Endodermal cell (in vitro differentiated cells): ENCODE results near the gene CXXC5. TPM values are rescaled to one million over a fixed set of nuclear protein-coding genes. Genes with fewer than 3 reads are reported as not detected.

Experiments used
- DNase-seq: peaks from one replicate; pipeline ENCODE4 v3.0.0-alpha.2; 2017
- H3K27ac ChIP-seq: 2 replicates; pipeline ENCODE4 v1.5.1; 2013; ENCODE audit warnings: mild to moderate bottlenecking, low read depth, low read length, moderate library complexity
- H3K27me3 ChIP-seq: 2 replicates; pipeline ENCODE4 v1.6.1; 2013; ENCODE audit warnings: mild to moderate bottlenecking, low read length, moderate library complexity; ENCODE audit not compliant: insufficient read depth, control insufficient read depth, poor library complexity, severe bottlenecking
- H3K36me3 ChIP-seq: 2 replicates; pipeline ENCODE4 v1.7.0; 2013; ENCODE audit warnings: mild to moderate bottlenecking, low read length, moderate library complexity; ENCODE audit not compliant: control insufficient read depth, insufficient read depth
- H3K4me1 ChIP-seq: one replicate; pipeline ENCODE4 v1.7.0; 2013; ENCODE audit warnings: low read length; ENCODE audit not compliant: control insufficient read depth, insufficient read depth
- H3K4me3 ChIP-seq: 2 replicates; pipeline ENCODE4 v1.5.1; 2013; ENCODE audit warnings: mild to moderate bottlenecking, low read length, moderate library complexity
- H3K9ac ChIP-seq: 2 replicates; pipeline ENCODE4 v1.6.1; 2013; ENCODE audit warnings: mild to moderate bottlenecking, low read length, moderate library complexity; ENCODE audit not compliant: poor library complexity, severe bottlenecking; ENCODE audit errors: extremely low read depth
- H3K9me3 ChIP-seq: 2 replicates; pipeline ENCODE4 v1.6.1; 2013; ENCODE audit warnings: mild to moderate bottlenecking, low read length, moderate library complexity; ENCODE audit not compliant: control insufficient read depth
- H3K27ac Mint-ChIP-seq: 2 replicates; pipeline ENCODE4 v1.8.0; 2020; ENCODE audit warnings: mixed read lengths
- H3K27me3 Mint-ChIP-seq: 2 replicates; pipeline ENCODE4 v1.8.0; 2021; ENCODE audit warnings: mild to moderate bottlenecking, mixed read lengths; ENCODE audit not compliant: insufficient read depth
- H3K36me3 Mint-ChIP-seq: 2 replicates; pipeline ENCODE4 v1.8.0; 2020; ENCODE audit warnings: low read depth, mixed read lengths
- H3K4me1 Mint-ChIP-seq: 2 replicates; pipeline ENCODE4 v1.8.0; 2020; ENCODE audit warnings: mixed read lengths
- H3K4me3 Mint-ChIP-seq: 2 replicates; pipeline ENCODE4 v1.8.0; 2020; ENCODE audit warnings: mild to moderate bottlenecking, moderate library complexity, mixed read lengths
- H3K9me3 Mint-ChIP-seq: 2 replicates; pipeline ENCODE4 v1.8.0; 2020; ENCODE audit warnings: mild to moderate bottlenecking, mixed read lengths
- CTCF ChIP-seq: fragments of 200-600 bp; sonication (generic); conservative IDR thresholded peaks from 2 replicates; pipeline ENCODE4 v1.5.0; 2021; ENCODE audit warnings: antibody characterized with exemption, mild to moderate bottlenecking
- WGBS, 2 experiments: methylation state at CpG; one replicate each; pipeline versions ENCODE4 v1.1.5 to v1.1.7; 2013; ENCODE audit warnings: missing lambda C conversion rate in 2 of 2, mixed read lengths in 1 of 2; ENCODE audit not compliant: insufficient coverage in 1 of 2, insufficient read length in 1 of 2; 5-methylcytosine and 5-hydroxymethylcytosine counted together
- total RNA-seq, 2 donors: library from RNA; stranded (reverse); fragmentation: NEBNext Ultra II Directional in 1 of 2; extraction: Animal tissue kit (Norgen Biotek cat#: 25700) in 1 of 2; gene quantifications; 2 replicates in 1 of 2; 3 replicates in 1 of 2; pipeline ENCODE4 v1.2.1, GENCODE V29; 2021

The CXXC5 gene
- total RNA-seq, 2 donors from 2014 or later: 50.5 to 67.9 TPM

DNA sequence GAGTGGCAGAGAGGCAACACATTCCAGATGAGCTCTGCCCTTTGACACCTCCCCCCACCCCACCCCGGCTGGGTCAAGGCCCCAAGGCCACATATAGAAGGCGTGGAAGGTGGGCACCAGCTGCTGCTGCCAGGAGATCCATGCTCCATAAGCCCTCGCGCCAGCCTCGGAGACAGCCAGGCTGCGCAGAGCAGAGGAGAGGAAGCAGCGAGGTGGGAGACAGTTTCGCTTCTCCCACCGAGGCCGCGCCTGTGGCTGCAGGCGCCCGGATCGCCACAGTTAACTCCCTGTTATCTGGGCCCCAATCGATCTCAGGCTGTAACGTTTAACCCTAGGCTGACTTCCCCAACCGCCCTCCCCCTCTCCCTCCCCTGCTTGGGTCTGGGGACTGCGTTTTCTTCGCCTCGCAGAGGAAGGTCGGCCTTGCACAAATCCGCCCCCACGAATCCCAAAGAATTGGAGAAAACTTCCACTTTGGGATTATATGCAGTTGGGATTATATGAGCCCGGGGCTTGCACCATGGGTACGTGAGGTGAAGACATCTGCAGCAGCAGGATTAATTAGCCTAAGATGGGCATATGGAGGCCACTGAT is 1.1 kb upstream of the CXXC5 start:
- 9 to 22% methylated on average over 9 to 25 of the region's 25 CpGs for WGBS, 2 experiments
- no peaks in the 10 kb centered on the region for H3K36me3 Mint-ChIP-seq
- no peak for TF ChIP-seq CTCF
- Histone ChIP-seq H3K4me3 (peak overlapping the region; percentile 78), H3K27ac (peak overlapping the region; percentile 71), H3K9ac (no peak overlapping the region), H3K36me3 (no peaks in the 10 kb centered on the region), H3K27me3 (peaks cover 15% of the 10 kb centered on the region), H3K9me3 (no peaks in the 10 kb centered on the region), H3K4me1 (peaks cover 11% of the 10 kb centered on the region)
- peak overlapping the region; percentile 98 for H3K4me3 Mint-ChIP-seq
- peak; percentile 78 for DNase-seq
- H3K27ac Mint-ChIP-seq: peak overlapping the region; percentile 26
- H3K4me1 Mint-ChIP-seq: peaks cover 31% of the 10 kb centered on the region
- H3K9me3 Mint-ChIP-seq: no peaks in the 10 kb centered on the region
- H3K27me3 Mint-ChIP-seq: peaks cover 28% of the 10 kb centered on the region

- Histone ChIP-seq H3K9me3 (no peaks in the 10 kb centered on the region), H3K4me3 (peak overlapping the region; percentile 78), H3K27ac (peak overlapping the region; percentile 71), H3K9ac (peak overlapping the region; percentile 34), H3K27me3 (peaks cover 15% of the 10 kb centered on the region), H3K4me1 (peaks cover 11% of the 10 kb centered on the region), H3K36me3 (no peaks in the 10 kb centered on the region)
- peak; percentile 78 for DNase-seq
- Mint-ChIP-seq H3K4me3 (peak overlapping the region; percentile 98), H3K36me3 (no peaks in the 10 kb centered on the region), H3K27me3 (peaks cover 28% of the 10 kb centered on the region), H3K27ac (peak overlapping the region; percentile 66), H3K4me1 (peaks cover 35% of the 10 kb centered on the region), H3K9me3 (no peaks in the 10 kb centered on the region)
- TF ChIP-seq CTCF: no peak
- WGBS, 2 experiments: 6 to 14% methylated on average over 14 to 46 of the region's 46 CpGs
These were observed 494 bp upstream of the CXXC5 start for GRCh38 chr5:139647506-139648204.

DNA sequence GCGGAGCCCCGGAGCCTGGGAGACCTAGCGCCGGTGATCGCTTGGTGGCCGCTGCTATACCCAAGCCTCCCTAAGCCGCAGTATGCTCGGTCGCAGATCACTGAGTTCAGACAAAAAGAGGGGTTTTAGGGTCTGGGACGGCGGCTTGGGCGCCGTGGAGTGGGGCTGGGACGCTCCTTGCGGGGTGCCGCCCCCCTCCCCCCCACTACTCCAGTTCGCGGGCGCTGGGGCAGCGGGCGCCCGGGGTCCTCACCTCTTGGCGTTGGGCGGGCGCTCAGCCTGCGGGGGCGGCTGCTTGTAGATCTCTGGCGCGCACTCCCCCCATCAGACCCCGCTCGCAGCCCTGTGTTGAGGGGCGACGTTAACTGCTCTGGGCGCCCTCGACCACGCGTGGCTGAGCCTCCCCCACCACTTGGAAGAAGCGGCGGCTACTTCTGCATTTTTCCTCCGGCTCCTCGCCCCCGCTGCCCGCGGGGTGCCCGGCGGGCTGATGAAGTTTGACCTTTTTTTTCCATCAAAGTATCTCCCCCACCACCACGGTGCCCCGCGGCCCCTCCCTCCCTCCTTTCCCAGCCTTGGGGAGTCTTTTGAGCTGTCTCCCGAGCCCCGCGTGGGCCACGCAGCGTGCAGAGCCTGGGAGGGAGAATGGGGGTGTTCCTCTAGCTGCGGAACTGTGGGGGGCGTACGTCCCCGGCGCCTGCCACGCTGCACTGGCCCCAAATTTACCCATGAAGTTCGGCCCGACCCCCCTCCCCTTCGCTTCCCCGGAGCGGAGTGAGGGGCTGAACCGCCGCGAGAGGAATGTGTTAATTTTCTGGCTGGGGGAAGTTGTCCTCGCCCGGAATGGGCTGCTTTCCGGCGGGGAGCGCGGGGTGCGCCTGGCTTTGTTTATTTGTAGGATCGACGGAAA is 1.2 kb downstream of the CXXC5 start:
- 0% methylated on average over 33 to 72 of the region's 77 CpGs for WGBS, 2 experiments
- Mint-ChIP-seq H3K27ac (peak overlapping the region; percentile 96), H3K4me3 (peak overlapping the region; percentile 98), H3K4me1 (peaks cover 40% of the 10 kb centered on the region), H3K27me3 (peaks cover 26% of the 10 kb centered on the region), H3K36me3 (no peaks in the 10 kb centered on the region), H3K9me3 (no peaks in the 10 kb centered on the region)
- peak overlapping the region; percentile 84 for H3K27ac ChIP-seq
- H3K9me3 ChIP-seq: no peaks in the 10 kb centered on the region
- H3K4me1 ChIP-seq: peaks cover 23% of the 10 kb centered on the region
- peak overlapping the region; percentile 62 for H3K9ac ChIP-seq
- peak overlapping the region; percentile 90 for H3K4me3 ChIP-seq
- peaks cover 15% of the 10 kb centered on the region for H3K27me3 ChIP-seq
- DNase-seq: peak; percentile 91
- TF ChIP-seq CTCF: no peak
- no peaks in the 10 kb centered on the region for H3K36me3 ChIP-seq
